HepG2 (cell line): ENCODE measurements around the gene TASP1. TPM values are rescaled to one million over a fixed set of nuclear protein-coding genes. Genes with fewer than 3 reads are reported as not detected.

Source experiments
- ATAC-seq: fragments of 200-7000 bp; cut with Tn5 transposase; 3 replicates; pipeline ENCODE4 v1.9.1; 2020; ENCODE audit warnings: mild to moderate bottlenecking, moderate library complexity
- BruUV-seq: library from RNA; stranded (reverse); fragments of 400-500 nt; replicated peaks from 2 replicates; lab custom pipeline; 2021; lab: Mats Ljungman, UMichigan
- CTCF ChIA-PET: fragments of 300-600 bp; formaldehyde crosslinking; extraction: SDS; loops from one replicate; lab custom pipeline; 2021; ENCODE audit warnings: low total read pairs, inconsistent platforms, low intra/inter-chr PET ratio; lab: Yijun Ruan, JAX
- POLR2A ChIA-PET: fragments of 350-600 bp; sonication (Branson Sonifier 250); formaldehyde crosslinking; loops from one replicate; lab custom pipeline; 2020; ENCODE audit warnings: antibody characterized with exemption, inconsistent platforms; lab: Yijun Ruan, JAX
- DNase-seq: peaks from one replicate; pipeline ENCODE4 v3.0.0-alpha.2; 2015; ENCODE audit warnings: low spot score
- FAIRE-seq: peaks from 3 replicates; lab custom pipeline; 2011; peaks lifted over from hg19 to GRCh38; lab: Jason Lieb, UNC
- H2AFZ ChIP-seq: one replicate; pipeline ENCODE4 v1.6.1; 2011; ENCODE audit warnings: low read length, inconsistent platforms
- H3K27ac ChIP-seq: fragments of 300-600 bp; 3 replicates; pipeline ENCODE4 v1.8.0; 2011; ENCODE audit warnings: mixed run types, mild to moderate bottlenecking, mixed read lengths, low read length, inconsistent platforms; ENCODE audit not compliant: insufficient read depth; ENCODE audit errors: extremely low read length
- H3K27me3 ChIP-seq, 2 experiments: fragments of 200-600 bp in 1 of 2; 2 replicates in 1 of 2; 3 replicates in 1 of 2; pipeline versions ENCODE4 v1.6.0 to v1.8.0; 2011; ENCODE audit warnings: low read length in 2 of 2, mild to moderate bottlenecking in 2 of 2, moderate library complexity in 2 of 2, inconsistent platforms in 1 of 2; ENCODE audit not compliant: insufficient read depth in 2 of 2, control insufficient read depth in 1 of 2
- H3K36me3 ChIP-seq, 2 experiments: fragments of 200-600 bp in 1 of 2; replicated peaks in 1 of 2; 2 replicates in 1 of 2; 3 replicates in 1 of 2; pipeline versions ENCODE4 v1.5.1 to v1.8.0; 2011; ENCODE audit warnings: low read length in 2 of 2, inconsistent platforms in 1 of 2; ENCODE audit not compliant: insufficient read depth in 2 of 2, control insufficient read depth in 1 of 2
- H3K4me1 ChIP-seq: 2 replicates; pipeline ENCODE4 v1.5.1; 2012; ENCODE audit warnings: low read length, inconsistent platforms; ENCODE audit not compliant: insufficient read depth
- H3K4me2 ChIP-seq: 2 replicates; pipeline ENCODE4 v1.6.0; 2011; ENCODE audit warnings: low read depth, low read length, inconsistent platforms
- H3K4me3 ChIP-seq, 3 experiments: fragments of 200-600 bp in 1 of 3; sonication (generic), shearing (Covaris generic) in 1 of 3; replicated peaks in 1 of 3; 2 replicates each; pipeline ENCODE4 v1.5.1; 2011 to 2016; ENCODE audit warnings: low read length in 3 of 3, inconsistent platforms in 2 of 3, low read depth in 2 of 3, mild to moderate bottlenecking in 2 of 3, control low read depth in 1 of 3, mixed read lengths in 1 of 3; ENCODE audit not compliant: insufficient read depth in 1 of 3
- H3K79me2 ChIP-seq: one replicate; pipeline ENCODE4 v1.6.1; 2011; ENCODE audit warnings: low read length, inconsistent platforms; ENCODE audit not compliant: insufficient read depth
- H3K9ac ChIP-seq: 2 replicates; pipeline ENCODE4 v1.6.0; 2011; ENCODE audit warnings: mild to moderate bottlenecking, low read depth, low read length, inconsistent platforms; ENCODE audit not compliant: insufficient read depth
- H3K9me3 ChIP-seq: 2 replicates; pipeline ENCODE4 v1.5.1; 2012; ENCODE audit warnings: mild to moderate bottlenecking, low read length
- H4K20me1 ChIP-seq: 2 replicates; pipeline ENCODE4 v1.6.0; 2011; ENCODE audit warnings: inconsistent platforms, mild to moderate bottlenecking, low read length, moderate library complexity; ENCODE audit not compliant: insufficient read depth
- CENPT ChIP-seq: sonication (generic); formaldehyde crosslinking; IDR thresholded peaks from 2 replicates; pipeline ENCODE4 v1.8.0; 2022; ENCODE audit warnings: low read depth, mild to moderate bottlenecking, moderate library complexity, missing genetic modification reagents
- FOXP1 ChIP-seq, 2 experiments: fragments of 450-650 bp in 1 of 2; IDR thresholded peaks; 2 replicates each; pipeline ENCODE4 v1.6.1; 2017 to 2018; ENCODE audit warnings: antibody characterized with exemption in 1 of 2
- HHEX ChIP-seq: IDR thresholded peaks from 2 replicates; pipeline ENCODE4 v1.6.1; 2016; ENCODE audit warnings: control low read depth
- KMT2B ChIP-seq: IDR thresholded peaks from 2 replicates; pipeline ENCODE4 v1.6.1; 2016; ENCODE audit warnings: missing genetic modification reagents, missing compliant biosample characterization
- MEIS2 ChIP-seq: sonication (generic); formaldehyde crosslinking; IDR thresholded peaks from 2 replicates; pipeline ENCODE4 v1.9.0; 2021; ENCODE audit warnings: mild to moderate bottlenecking, missing genetic modification reagents
- MIER3 ChIP-seq: IDR thresholded peaks from 2 replicates; pipeline ENCODE4 v1.6.1; 2016; ENCODE audit warnings: missing compliant biosample characterization, borderline replicate concordance
- MTA1 ChIP-seq: sonication (generic); formaldehyde crosslinking; IDR thresholded peaks from 2 replicates; pipeline ENCODE4 v1.4.0; 2020; ENCODE audit warnings: missing genetic modification reagents, mild to moderate bottlenecking, borderline replicate concordance
- PRMT3 ChIP-seq: sonication (generic); formaldehyde crosslinking; IDR thresholded peaks from 2 replicates; pipeline ENCODE4 v1.8.1; 2022; ENCODE audit warnings: low read depth, mild to moderate bottlenecking, moderate library complexity, missing genetic modification reagents, borderline replicate concordance
- SIN3A ChIP-seq: IDR thresholded peaks from 2 replicates; pipeline ENCODE4 v1.6.1; 2011; ENCODE audit warnings: low read depth, mild to moderate bottlenecking, control low read depth, low read length, borderline replicate concordance
- SNAPC4 ChIP-seq: sonication (generic); formaldehyde crosslinking; IDR thresholded peaks from 2 replicates; pipeline ENCODE4 v1.4.0; 2020; ENCODE audit warnings: mild to moderate bottlenecking, missing genetic modification reagents
- YEATS2 ChIP-seq: sonication (generic); formaldehyde crosslinking; IDR thresholded peaks from 2 replicates; pipeline ENCODE4 v1.4.0; 2020; ENCODE audit warnings: missing genetic modification reagents, borderline replicate concordance
- ZNF543 ChIP-seq: sonication (generic); formaldehyde crosslinking; IDR thresholded peaks from 2 replicates; pipeline ENCODE4 v1.4.0; 2020; ENCODE audit warnings: mild to moderate bottlenecking, missing genetic modification reagents
- ZNF652 ChIP-seq: IDR thresholded peaks from 2 replicates; pipeline ENCODE4 v1.6.1; 2016; ENCODE audit warnings: low read depth, borderline replicate concordance
- ZNF746 ChIP-seq: sonication (generic); formaldehyde crosslinking; IDR thresholded peaks from 2 replicates; pipeline ENCODE4 v1.8.0; 2022; ENCODE audit warnings: mild to moderate bottlenecking, missing genetic modification reagents
- ZNF775 ChIP-seq: sonication (generic); formaldehyde crosslinking; IDR thresholded peaks from 2 replicates; pipeline ENCODE4 v1.4.0; 2020; ENCODE audit warnings: missing genetic modification reagents, mild to moderate bottlenecking, moderate library complexity, borderline replicate concordance
- ZSCAN20 ChIP-seq: sonication (generic); formaldehyde crosslinking; IDR thresholded peaks from 2 replicates; pipeline ENCODE4 v1.4.0; 2020; ENCODE audit warnings: missing genetic modification reagents, mild to moderate bottlenecking, borderline replicate concordance
- WGBS: methylation state at CpG from one replicate; pipeline ENCODE4 v1.1.6; 2017; ENCODE audit warnings: low lambda C conversion rate; 5-methylcytosine and 5-hydroxymethylcytosine counted together
- in situ Hi-C: cut with HindIII; loops from 2 replicates; pipeline ENCODE4 v1.10.0; 2017; ENCODE audit warnings: low pct_unique_long_range_greater_than_20kb; ENCODE audit not compliant: extremely low pct_ligation_motif_present
- intact Hi-C: fragments of 100-400 bp; cut with micrococcal nuclease; formaldehyde crosslinking; loops from one replicate; pipeline ENCODE4 v1.10.0; 2022; ENCODE audit not compliant: unreplicated experiment
- polyA plus RNA-seq, 8 experiments: library from polyadenylated mRNA; depleted of rRNA in 3 of 8; stranded (reverse) in 7 of 8; unstranded in 1 of 8; fragments of >200 nt; fragmentation: Illumina TruSeq in 4 of 8; extraction: Trizol in 4 of 8; gene quantifications; 2 replicates each; pipeline versions ENCODE4 v1.2.1 to v1.2.3, GENCODE V29; 2011 to 2016; ENCODE audit warnings: low read depth in 4 of 8, missing spikeins in 1 of 8, mixed read lengths in 1 of 8; ENCODE audit not compliant: insufficient read depth in 1 of 8
- total RNA-seq, 5 experiments: library from RNA; depleted of rRNA; stranded (reverse); fragments of >200 nt; fragmentation: Illumina TruSeq; extraction: Trizol; gene quantifications; 2 replicates each; pipeline ENCODE4 v1.2.3, GENCODE V29; 2016; ENCODE audit warnings: low read depth in 1 of 5

TASP1 gene
- total and polyA plus RNA-seq, 2 of the 13 experiments (the other 11 are each of a cell fraction or from before 2014, with no cell fraction given) = 10.0 to 25.2 TPM

- H3K4me3 ChIP-seq = no peak overlapping the region
- intact Hi-C loops (no loop called here), in situ Hi-C loops (no loop called here)
- BruUV-seq = no TSS peak
- TF ChIP-seq PRMT3 (CRISPR knock-in tag) = no peak
- peak; percentile 57; the same call in 1 of the 2 replicates for TF ChIP-seq ZNF652 (CRISPR knock-in tag)
- H3K79me2 ChIP-seq = no peaks in the 10 kb centered on the region
- H2AFZ ChIP-seq = no peak overlapping the region
- H3K4me2 ChIP-seq = no peak overlapping the region
- FAIRE-seq = no peak
- ATAC-seq = no peak
- no peak overlapping the region for H3K27ac ChIP-seq
- no peak overlapping the region for H3K9ac ChIP-seq
- DNase-seq = no peak
- H4K20me1 ChIP-seq = no peaks in the 10 kb centered on the region
- H3K27me3 ChIP-seq = no peaks in the 10 kb centered on the region
- H3K4me1 ChIP-seq = peaks cover 12% of the 10 kb centered on the region
- ChIA-PET CTCF (no interaction called here), POLR2A (no interaction called here)
- 92% methylated on average over 2 of the region's 2 CpGs for WGBS
- peaks cover 7% of the 10 kb centered on the region; the same call in 1 of the 2 replicates for H3K9me3 ChIP-seq
- H3K36me3 ChIP-seq = no peaks in the 10 kb centered on the region
Observed at GRCh38 chr20:13443690-13444089, 195.0 kb downstream of the TASP1 start.

GRCh38 chr20:13442986-13443385 is 195.7 kb downstream of the TASP1 start:
- no peaks in the 10 kb centered on the region for H3K79me2 ChIP-seq
- H3K27ac ChIP-seq = no peak overlapping the region
- H3K4me2 ChIP-seq = no peak overlapping the region
- H3K9me3 ChIP-seq = peaks cover 7% of the 10 kb centered on the region; the same call in 1 of the 2 replicates
- ChIA-PET CTCF (no interaction called here), POLR2A (no interaction called here)
- FAIRE-seq (no peak), DNase-seq (no peak), ATAC-seq (no peak)
- no peaks in the 10 kb centered on the region for H3K27me3 ChIP-seq
- H3K4me1 ChIP-seq = peaks cover 12% of the 10 kb centered on the region
- H3K9ac ChIP-seq = no peak overlapping the region
- WGBS = 99% methylated on average over 1 of the region's 1 CpG
- in situ Hi-C loops (no loop called here), intact Hi-C loops (no loop called here)
- no peak overlapping the region for H3K4me3 ChIP-seq
- no peaks in the 10 kb centered on the region for H4K20me1 ChIP-seq
- H3K36me3 ChIP-seq = no peaks in the 10 kb centered on the region
- no TSS peak for BruUV-seq
- no peak overlapping the region for H2AFZ ChIP-seq
- no peak for TF ChIP-seq SIN3A
- no peak for TF ChIP-seq HHEX
- TF ChIP-seq MEIS2 (CRISPR knock-in tag) = no peak
- no peak for TF ChIP-seq YEATS2 (CRISPR knock-in tag)
- no peak for TF ChIP-seq ZNF543 (CRISPR knock-in tag)
- no peak for TF ChIP-seq CENPT (CRISPR knock-in tag)
- no peak for TF ChIP-seq KMT2B (CRISPR knock-in tag)
- no peak for TF ChIP-seq SNAPC4
- TF ChIP-seq MIER3 (CRISPR knock-in tag) = no peak
- no peak for TF ChIP-seq ZSCAN20 (CRISPR knock-in tag)
- TF ChIP-seq ZNF775 (CRISPR knock-in tag) = no peak
- no peak for TF ChIP-seq FOXP1 (IDR thresholded peaks at IDR 0.05)
- TF ChIP-seq FOXP1 (CRISPR knock-in tag; IDR thresholded peaks at IDR 0.05) = no peak
- TF ChIP-seq ZNF746 = no peak
- no peak for TF ChIP-seq MTA1 (CRISPR knock-in tag)
